ENCODE measurements around the gene CDKN2B-AS1.

The CDKN2B-AS1 gene

GRCh38 chr9:22008384-22008716 is 13.8 kb downstream of the CDKN2B-AS1 start:
- no peak for DNase-seq

DNA sequence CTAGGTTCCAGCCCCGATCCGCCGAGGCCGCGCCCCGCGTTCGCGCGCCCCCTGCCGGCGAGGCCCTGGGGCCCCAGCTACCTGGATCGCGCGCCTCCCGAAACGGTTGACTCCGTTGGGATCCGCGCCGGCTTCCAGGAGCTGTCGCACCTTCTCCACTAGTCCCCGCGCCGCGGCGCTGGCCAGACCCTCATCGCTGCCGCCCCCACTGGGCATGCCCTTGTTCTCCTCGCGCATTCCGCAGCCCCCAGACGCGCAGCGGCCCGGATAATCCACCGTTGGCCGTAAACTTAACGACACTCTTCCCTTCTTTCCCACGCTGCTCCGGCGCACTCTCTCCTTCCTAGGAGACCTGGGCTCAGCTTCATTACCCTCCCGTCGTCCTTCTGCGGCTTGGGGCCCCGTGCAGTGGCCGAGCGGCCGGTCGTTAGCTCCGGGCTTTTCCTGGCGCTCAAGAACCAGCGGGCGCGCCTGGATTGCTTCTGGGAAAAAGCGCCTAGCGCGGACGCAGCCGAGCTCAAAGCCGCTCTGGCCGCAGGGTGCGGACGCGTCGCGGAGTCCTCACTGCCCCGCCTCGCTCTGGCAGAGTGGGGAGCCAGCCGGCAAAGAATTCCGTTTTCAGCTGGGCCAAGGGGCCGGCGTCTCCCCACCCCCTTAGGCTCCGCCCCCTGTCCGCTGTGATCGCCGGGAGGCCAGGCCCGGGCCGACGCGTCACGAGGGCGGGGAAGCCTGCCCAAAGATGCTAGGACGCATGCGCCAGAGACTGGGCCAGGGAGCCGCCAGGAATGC is 14.3 kb downstream of the CDKN2B-AS1 start, which contains the start of gene CDKN2B:
TSS of gene CDKN2B (minus strand) at position 589 of the 789 bp plus-strand sequence. CDS start at position 237, 352 bp downstream.
- DNase-seq = peak; percentile 81

GRCh38 chr9:22009506-22009867 is 14.9 kb downstream of the CDKN2B-AS1 start:
- no peak for DNase-seq

GRCh38 chr9:22010866-22011625 is 16.5 kb downstream of the CDKN2B-AS1 start:
- DNase-seq = no peak

DNA sequence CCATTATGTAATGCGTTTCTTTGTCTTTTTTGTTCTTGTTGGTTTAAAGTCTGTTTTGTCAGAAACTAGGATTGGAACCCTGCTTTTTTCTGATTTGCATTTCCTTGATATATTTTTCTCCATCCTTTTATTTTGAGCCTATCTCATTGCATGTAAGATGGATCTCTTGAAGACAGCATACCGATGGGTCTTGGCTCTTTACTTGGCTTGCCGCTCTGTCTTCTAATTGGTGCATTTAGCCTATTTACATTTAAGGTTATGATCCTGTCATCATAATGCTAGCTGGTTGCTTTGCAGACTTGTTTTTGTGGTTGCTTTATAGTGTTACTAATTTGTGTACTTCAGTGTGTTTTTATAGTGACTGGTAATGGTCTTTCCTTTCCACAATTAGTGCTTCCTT is 27.8 kb downstream of the CDKN2B-AS1 start:
- no peak for DNase-seq

DNA sequence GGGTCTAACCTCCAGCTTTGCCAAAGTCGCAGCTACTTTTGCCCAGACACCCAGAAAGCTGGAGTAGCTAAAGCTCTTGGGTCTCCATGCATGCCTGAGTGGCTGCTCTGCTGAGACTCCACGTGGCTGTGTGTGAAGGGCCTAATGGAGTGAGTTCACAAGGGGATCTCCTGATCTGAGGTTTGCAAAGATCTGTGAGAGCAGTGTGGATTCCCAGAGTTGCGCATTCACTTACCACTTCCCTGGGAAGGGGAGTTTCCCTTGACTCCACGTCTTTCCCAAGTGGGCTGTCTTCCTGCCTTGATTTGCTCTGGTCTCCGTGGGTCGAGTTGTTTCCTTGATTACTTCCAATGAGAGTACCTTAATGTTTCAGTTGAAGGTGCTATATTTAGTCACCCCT is 32.1 kb downstream of the CDKN2B-AS1 start:
- DNase-seq = no peak

DNA sequence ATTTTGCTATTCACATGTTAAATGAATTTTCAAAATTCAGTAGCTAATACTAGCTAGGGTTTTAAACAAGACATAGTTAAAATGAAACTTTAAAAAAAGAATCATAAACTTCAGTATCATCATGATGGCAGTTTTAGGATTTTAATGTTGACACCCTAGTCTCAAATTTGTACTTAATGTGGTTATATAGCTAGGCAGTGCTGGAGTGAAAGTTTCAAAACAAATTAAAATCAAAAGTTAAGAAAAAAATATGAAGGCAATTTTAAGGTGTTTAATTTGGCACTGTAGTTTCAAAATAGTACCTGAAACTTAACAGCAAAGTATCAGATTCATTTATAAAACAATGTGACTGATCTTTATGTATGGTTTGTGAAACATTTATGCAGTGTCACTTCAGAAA is 33.8 kb downstream of the CDKN2B-AS1 start:
- DNase-seq = no peak

GRCh38 chr9:22029231-22029630 is 34.6 kb downstream of the CDKN2B-AS1 start:
- no peak for DNase-seq

DNA sequence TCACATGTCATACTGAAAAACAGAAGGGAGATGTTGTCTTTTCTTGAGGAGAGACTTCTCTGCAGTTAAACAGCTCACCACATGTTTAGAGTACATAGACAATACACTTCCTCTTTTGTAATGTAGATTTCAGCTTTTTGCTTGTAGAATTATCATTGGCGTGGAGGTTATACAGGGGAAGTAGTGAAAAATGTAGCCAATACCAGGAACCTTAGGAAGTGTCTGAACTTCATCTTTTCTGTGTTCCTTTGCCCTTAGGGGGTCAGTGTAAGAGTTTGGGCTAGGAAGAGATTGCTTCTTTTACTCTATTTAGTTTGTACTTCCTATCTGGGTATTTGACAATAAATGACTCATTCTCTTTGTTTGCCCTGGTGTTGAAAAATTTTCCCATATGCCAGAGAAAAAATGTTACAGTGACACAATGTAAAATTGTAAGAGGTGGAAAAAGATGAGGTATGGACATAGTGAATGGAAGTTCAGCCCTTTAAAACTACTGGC is 35.6 kb downstream of the CDKN2B-AS1 start:
- DNase-seq = no peak

- no peak for DNase-seq
These were observed 37.2 kb downstream of the CDKN2B-AS1 start for GRCh38 chr9:22031655-22032411.

- DNase-seq = no peak
These were observed 38.5 kb downstream of the CDKN2B-AS1 start for GRCh38 chr9:22033012-22033630.

- no peak for DNase-seq
These were observed 41.0 kb downstream of the CDKN2B-AS1 start for GRCh38 chr9:22035591-22036011.

DNA sequence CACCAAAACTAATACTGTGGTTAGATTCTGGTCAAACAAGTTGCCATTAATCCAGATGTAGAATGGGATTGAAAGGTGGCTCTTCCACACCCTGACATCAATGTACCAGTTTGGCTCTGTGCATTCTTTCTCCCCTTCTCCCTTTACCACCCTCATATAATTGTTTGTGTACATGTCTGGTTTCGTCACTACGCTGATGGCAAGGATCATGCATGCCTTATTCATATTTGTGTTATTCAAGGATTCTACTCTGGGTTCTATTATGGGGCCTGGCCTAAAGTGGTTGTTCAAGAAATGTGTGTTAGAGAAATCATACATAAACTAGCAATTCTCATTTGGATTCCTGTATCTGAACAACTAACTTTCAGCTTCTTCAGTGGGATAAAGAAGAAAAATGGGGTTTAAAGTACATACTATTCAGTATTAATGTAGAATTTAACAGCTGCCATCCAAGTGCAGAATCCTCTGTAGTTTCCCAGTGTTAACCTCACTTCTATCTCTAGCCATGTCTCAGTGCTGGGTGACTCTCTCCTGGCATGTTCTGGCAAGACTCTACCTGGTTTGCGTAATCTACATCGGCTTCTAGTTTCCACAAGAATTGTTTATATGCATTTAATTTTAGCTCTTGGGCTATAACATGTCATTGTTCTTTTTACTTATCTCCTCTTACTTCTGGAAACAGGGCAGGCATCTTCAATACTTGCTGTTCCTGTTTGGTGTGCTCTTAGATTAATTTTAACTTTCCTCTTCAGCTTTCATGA is 42.5 kb downstream of the CDKN2B-AS1 start:
- no peak for DNase-seq

GRCh38 chr9:22037954-22038690 is 43.5 kb downstream of the CDKN2B-AS1 start:
- peak; percentile 47 for DNase-seq

DNA sequence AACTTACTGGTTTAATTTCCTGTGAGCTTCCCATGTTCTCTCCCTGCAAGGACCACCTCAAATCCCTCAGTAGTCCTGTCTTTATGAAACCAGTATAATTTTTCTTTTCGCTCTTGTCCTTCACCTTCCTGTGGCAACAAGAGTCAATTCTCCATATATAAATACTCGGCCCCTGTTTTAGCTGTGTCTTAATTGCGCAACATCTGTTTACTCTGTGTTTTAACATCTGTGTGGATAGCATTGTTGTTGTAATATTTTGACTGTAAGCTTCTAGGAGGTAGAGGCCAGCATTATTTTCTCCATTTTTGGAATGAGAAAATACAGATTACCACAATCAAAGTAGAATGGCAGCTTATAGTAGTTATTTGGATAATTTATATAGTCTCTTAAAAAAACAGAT is 44.7 kb downstream of the CDKN2B-AS1 start:
- no peak for DNase-seq

DNA sequence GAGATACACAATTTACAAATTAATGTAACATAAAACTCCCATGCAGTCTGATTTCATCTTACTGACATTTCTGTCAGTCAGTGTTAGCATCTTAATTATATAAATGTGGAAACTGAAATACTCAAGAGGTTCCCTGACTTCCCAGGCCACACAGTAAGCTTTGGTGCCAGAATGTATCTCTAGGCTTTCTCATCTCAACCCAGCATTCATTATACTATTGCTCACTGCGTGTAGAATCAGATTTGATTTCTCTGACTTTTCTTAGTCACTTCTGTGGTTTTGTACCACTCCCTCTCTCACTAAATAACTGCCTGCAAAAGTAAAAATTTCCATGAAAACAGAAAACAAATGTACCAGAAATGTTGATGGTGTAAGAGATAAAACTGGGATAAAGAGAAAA is 46.2 kb downstream of the CDKN2B-AS1 start:
- no peak for DNase-seq

- no peak for DNase-seq
These were observed 46.8 kb downstream of the CDKN2B-AS1 start for GRCh38 chr9:22041344-22041743.

DNA sequence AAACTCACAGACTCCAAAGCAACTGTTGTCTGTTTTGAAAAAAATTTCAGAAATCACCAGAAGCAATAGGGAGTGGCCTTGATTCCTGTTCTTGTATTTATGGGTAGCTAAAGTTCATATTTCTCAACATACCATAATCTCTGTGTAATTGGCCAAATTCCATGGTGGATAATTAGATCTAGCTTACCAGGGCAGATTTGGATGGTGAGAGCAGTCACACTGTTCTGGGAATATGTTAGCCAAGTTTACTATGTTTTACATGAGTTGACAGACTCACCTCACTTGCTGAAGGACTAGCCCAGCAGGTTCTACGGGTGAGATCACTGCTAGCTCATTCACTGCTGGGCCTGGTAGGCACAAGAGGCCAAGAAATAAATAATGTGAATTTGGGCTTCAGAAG is 47.2 kb downstream of the CDKN2B-AS1 start:
- DNase-seq = no peak

GRCh38 chr9:22043928-22044327 is 49.3 kb downstream of the CDKN2B-AS1 start:
- DNase-seq = no peak

DNA sequence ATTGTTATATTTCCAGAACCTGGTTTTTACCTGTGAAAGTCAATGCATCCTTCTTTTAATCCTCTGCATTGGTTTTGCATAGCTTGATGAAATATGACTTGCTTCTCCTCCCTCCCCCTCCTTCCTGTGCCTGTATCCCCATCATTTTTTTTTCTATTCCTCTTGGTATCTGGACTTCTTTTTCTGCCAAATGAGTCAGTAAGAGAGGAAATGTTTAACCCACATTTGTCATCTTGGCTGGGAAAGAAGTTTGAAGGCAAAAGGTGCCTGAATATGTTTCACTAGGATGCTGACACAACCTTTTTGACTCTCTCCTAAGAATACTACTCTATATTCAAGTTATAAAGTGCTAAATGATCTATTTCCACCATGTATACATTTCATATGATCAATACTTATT is 50.0 kb downstream of the CDKN2B-AS1 start:
- no peak for DNase-seq

- DNase-seq = no peak
These were observed 50.8 kb downstream of the CDKN2B-AS1 start for GRCh38 chr9:22045423-22045822.
